Measurements from ENCODE around the gene KIF18A. TPM values are rescaled to one million over a fixed set of nuclear protein-coding genes. Genes with fewer than 3 reads are reported as not detected.
"Not testable (repeated sequence)": the region's sequence is repeated elsewhere in the genome, so short reads cannot be mapped to it uniquely, and the experiment has no call there.

KIF18A gene
- total RNA-seq, 1 experiment from 2014 or later = 29.9 TPM

- H3K27ac Mint-ChIP-seq (ENCODE audit: unreplicated experiment) = peak overlapping the region; percentile 97
- CTCF ChIA-PET = interaction anchor here (0.6 to 2.9 kb wide), 6 partner anchors 130 to 1053 kb away, joined by 3 to 20 read pairs (median 3); partner anchors contain the start of gene BDNF
- peaks cover 33% of the 10 kb centered on the region for H3K4me1 Mint-ChIP-seq (ENCODE audit: low read depth, unreplicated experiment)
- H3K27me3 Mint-ChIP-seq (ENCODE audit: unreplicated experiment) = no peaks in the 10 kb centered on the region
- BruUV-seq (replicated peaks) = no TSS peak
- H3K4me3 Mint-ChIP-seq (ENCODE audit: low read depth, unreplicated experiment) = peak overlapping the region; percentile 87
- no peak for TF ChIP-seq CTCF (IDR thresholded peaks at IDR 0.05; ENCODE audit: unreplicated experiment)
- intact Hi-C loops (cut with micrococcal nuclease; ENCODE audit: unreplicated experiment) = loop anchor here (5.0 kb wide), 3 partner anchors 241 to 1226 kb away; no protein-coding TSS in a partner anchor
- no peaks in the 10 kb centered on the region for H3K9me3 Mint-ChIP-seq (ENCODE audit: low read depth, unreplicated experiment)
- no peak for DNase-seq
- H3K36me3 Mint-ChIP-seq (ENCODE audit: insufficient read depth, unreplicated experiment) = peaks cover 43% of the 10 kb centered on the region
These were observed 1.5 kb downstream of the KIF18A start for GRCh38 chr11:28106353-28107043.

- CTCF ChIA-PET = interaction anchor here (0.6 to 0.9 kb wide), 5 partner anchors 129 to 1054 kb away, joined by 3 to 5 read pairs (median 3); no protein-coding TSS in a partner anchor
- no peak for TF ChIP-seq CTCF (IDR thresholded peaks at IDR 0.05; ENCODE audit: unreplicated experiment)
- H3K9me3 Mint-ChIP-seq (ENCODE audit: low read depth, unreplicated experiment) = no peaks in the 10 kb centered on the region
- no TSS peak for BruUV-seq (replicated peaks)
- peak overlapping the region; percentile 87 for H3K4me3 Mint-ChIP-seq (ENCODE audit: low read depth, unreplicated experiment)
- peak overlapping the region; percentile 91 for H3K27ac Mint-ChIP-seq (ENCODE audit: unreplicated experiment)
- H3K36me3 Mint-ChIP-seq (ENCODE audit: insufficient read depth, unreplicated experiment) = peaks cover 41% of the 10 kb centered on the region
- no peaks in the 10 kb centered on the region for H3K27me3 Mint-ChIP-seq (ENCODE audit: unreplicated experiment)
- intact Hi-C loops (cut with micrococcal nuclease; ENCODE audit: unreplicated experiment) = loop anchor here (5.0 kb wide), 3 partner anchors 241 to 1226 kb away; no protein-coding TSS in a partner anchor
- H3K4me1 Mint-ChIP-seq (ENCODE audit: low read depth, unreplicated experiment) = peaks cover 33% of the 10 kb centered on the region
- no peak for DNase-seq
These were observed 2.1 kb downstream of the KIF18A start for GRCh38 chr11:28105869-28106268.

GRCh38 chr11:28104984-28105383 lies 3.0 kb downstream of the KIF18A start:
- Mint-ChIP-seq H3K9me3 (ENCODE audit: low read depth, unreplicated experiment) (no peaks in the 10 kb centered on the region), H3K27me3 (ENCODE audit: unreplicated experiment) (no peaks in the 10 kb centered on the region), H3K36me3 (ENCODE audit: insufficient read depth, unreplicated experiment) (peaks cover 32% of the 10 kb centered on the region), H3K4me1 (ENCODE audit: low read depth, unreplicated experiment) (peaks cover 36% of the 10 kb centered on the region), H3K4me3 (ENCODE audit: low read depth, unreplicated experiment) (peak overlapping the region; percentile 87), H3K27ac (ENCODE audit: unreplicated experiment) (peak overlapping the region; percentile 91)
- intact Hi-C loops (cut with micrococcal nuclease; ENCODE audit: unreplicated experiment) = loop anchor here (5.0 kb wide), 3 partner anchors 242 to 1227 kb away; no protein-coding TSS in a partner anchor
- CTCF ChIA-PET = no interaction called here
- TF ChIP-seq CTCF (IDR thresholded peaks at IDR 0.05; ENCODE audit: unreplicated experiment) = no peak
- DNase-seq = no peak
- BruUV-seq (replicated peaks) = no TSS peak

- Mint-ChIP-seq H3K27ac (ENCODE audit: unreplicated experiment) (no peak overlapping the region), H3K4me3 (ENCODE audit: low read depth, unreplicated experiment) (no peak overlapping the region), H3K27me3 (ENCODE audit: unreplicated experiment) (no peaks in the 10 kb centered on the region), H3K9me3 (ENCODE audit: low read depth, unreplicated experiment) (no peaks in the 10 kb centered on the region), H3K4me1 (ENCODE audit: low read depth, unreplicated experiment) (peaks cover 37% of the 10 kb centered on the region), H3K36me3 (ENCODE audit: insufficient read depth, unreplicated experiment) (peaks cover 27% of the 10 kb centered on the region)
- intact Hi-C loops (cut with micrococcal nuclease; ENCODE audit: unreplicated experiment) = no loop called here
- no peak for TF ChIP-seq CTCF (IDR thresholded peaks at IDR 0.05; ENCODE audit: unreplicated experiment)
- BruUV-seq (replicated peaks) = no TSS peak
- no peak for DNase-seq
- CTCF ChIA-PET = no interaction called here
These were observed 3.5 kb downstream of the KIF18A start for GRCh38 chr11:28104425-28104824.

GRCh38 chr11:28102300-28102699 lies 5.7 kb downstream of the KIF18A start:
- Mint-ChIP-seq H3K36me3 (ENCODE audit: insufficient read depth, unreplicated experiment) (peaks cover 11% of the 10 kb centered on the region), H3K4me1 (ENCODE audit: low read depth, unreplicated experiment) (peaks cover 34% of the 10 kb centered on the region)
- DNase-seq; BruUV-seq (replicated peaks); CTCF ChIA-PET; H3K27ac Mint-ChIP-seq (ENCODE audit: unreplicated experiment); H3K4me3 Mint-ChIP-seq (ENCODE audit: low read depth, unreplicated experiment); intact Hi-C loops (cut with micrococcal nuclease; ENCODE audit: unreplicated experiment); H3K27me3 Mint-ChIP-seq (ENCODE audit: unreplicated experiment); H3K9me3 Mint-ChIP-seq (ENCODE audit: low read depth, unreplicated experiment): not testable (repeated sequence)
